GM18858 (cell line): Measurements from ENCODE around the gene MCCD1.
"Not testable (repeated sequence)": the region's sequence is repeated elsewhere in the genome, so short reads cannot be mapped to it uniquely, and the experiment has no call there.

Experiments
- ATAC-seq: cut with Tn5 transposase; IDR thresholded peaks from one replicate; pipeline ENCODE4 v1.9.1; 2021; ENCODE audit not compliant: unreplicated experiment

MCCD1 gene

GRCh38 chr6:31528821-31529328, at the start of gene MCCD1:
Gene MCCD1 (plus strand): TSS chr6:31528962. CDS start chr6:31529015, 53 bp downstream.
- no peak for ATAC-seq

GRCh38 chr6:31479151-31479932, 49.4 kb upstream of the MCCD1 start:
- no peak for ATAC-seq

GRCh38 chr6:31479933-31480535, 48.7 kb upstream of the MCCD1 start:
- ATAC-seq: no peak

- no peak for ATAC-seq
Measured at GRCh38 chr6:31480574-31480973, 48.2 kb upstream of the MCCD1 start.

- no peak for ATAC-seq
Measured at GRCh38 chr6:31483392-31483791, 45.4 kb upstream of the MCCD1 start.

GRCh38 chr6:31485055-31485454, 43.7 kb upstream of the MCCD1 start:
- no peak for ATAC-seq

- ATAC-seq: not testable (repeated sequence)
Measured at GRCh38 chr6:31486065-31486837, 42.5 kb upstream of the MCCD1 start.

GRCh38 chr6:31487674-31488073, 41.1 kb upstream of the MCCD1 start:
- not testable (repeated sequence) for ATAC-seq

- ATAC-seq: no peak
Measured at GRCh38 chr6:31489086-31489485, 39.7 kb upstream of the MCCD1 start.

GRCh38 chr6:31490115-31490873, 38.5 kb upstream of the MCCD1 start:
- no peak for ATAC-seq

GRCh38 chr6:31493550-31493874, 35.2 kb upstream of the MCCD1 start:
- ATAC-seq: not testable (repeated sequence)

- ATAC-seq: peak; percentile 41
Measured at GRCh38 chr6:31493875-31494694, 34.7 kb upstream of the MCCD1 start.

- ATAC-seq: no peak
Measured at GRCh38 chr6:31495580-31495979, 33.2 kb upstream of the MCCD1 start.

- not testable (repeated sequence) for ATAC-seq
Measured at GRCh38 chr6:31496826-31497225, 31.9 kb upstream of the MCCD1 start.

GRCh38 chr6:31497531-31498476, 31.0 kb upstream of the MCCD1 start, which contains the start of gene MICB:
Gene MICB (plus strand): TSS chr6:31498145. CDS start chr6:31498194, 49 bp downstream.
- ATAC-seq: no peak

GRCh38 chr6:31498748-31499147, 30.0 kb upstream of the MCCD1 start:
- no peak for ATAC-seq

- not testable (repeated sequence) for ATAC-seq
Measured at GRCh38 chr6:31499648-31500047, 29.1 kb upstream of the MCCD1 start.

GRCh38 chr6:31502586-31502985, 26.2 kb upstream of the MCCD1 start:
- ATAC-seq: no peak

GRCh38 chr6:31509036-31509435, 19.7 kb upstream of the MCCD1 start:
- not testable (repeated sequence) for ATAC-seq
